ENCODE results near the gene ATF7. TPM values are rescaled to one million over a fixed set of nuclear protein-coding genes. Genes with fewer than 3 reads are reported as not detected.
"Not testable (repeated sequence)": the region's sequence is repeated elsewhere in the genome, so short reads cannot be mapped to it uniquely, and the experiment has no call there.

ATF7 gene
- total RNA-seq = 30.6 and 33.5 TPM in 2 replicates

- intact Hi-C loops (cut with micrococcal nuclease) = loop anchor here (1.0 to 5.0 kb wide), 14 partner anchors 8 to 620 kb away; partner anchors contain the start of genes AAAS, ATP5MC2, CALCOCO1 and EIF4B
Observed at GRCh38 chr12:53625946-53626701, at the start of gene ATF7. ATF7 (minus strand) TSS chr12:53626382; CDS start chr12:53601000, 25,382 bp downstream.

GRCh38 chr12:53674977-53675700 lies 49.0 kb upstream of the ATF7 start:
- intact Hi-C loops (cut with micrococcal nuclease) = loop anchor here (2.0 to 10.0 kb wide), 3 partner anchors 166 to 537 kb away; partner anchors contain the start of gene ITGB7

GRCh38 chr12:53670971-53671370 lies 44.8 kb upstream of the ATF7 start:
- intact Hi-C loops (cut with micrococcal nuclease) = loop anchor here (10.0 kb wide), 1 partner anchor 466 kb away; the partner anchor contains the start of gene ITGB7

- intact Hi-C loops (cut with micrococcal nuclease) = loop anchor here (10.0 kb wide), 1 partner anchor 466 kb away; the partner anchor contains the start of gene ITGB7
Observed at GRCh38 chr12:53670308-53670707, 44.1 kb upstream of the ATF7 start.

- intact Hi-C loops (cut with micrococcal nuclease) = no loop called here
Observed at GRCh38 chr12:53667080-53667479, 40.9 kb upstream of the ATF7 start.

GRCh38 chr12:53664936-53665335 lies 38.8 kb upstream of the ATF7 start:
- intact Hi-C loops (cut with micrococcal nuclease) = no loop called here

- intact Hi-C loops (cut with micrococcal nuclease) = no loop called here
Observed at GRCh38 chr12:53664191-53664590, 38.0 kb upstream of the ATF7 start.

- intact Hi-C loops (cut with micrococcal nuclease) = no loop called here
Observed at GRCh38 chr12:53660041-53660440, 33.9 kb upstream of the ATF7 start.

GRCh38 chr12:53659571-53659981 lies 33.4 kb upstream of the ATF7 start:
- intact Hi-C loops (cut with micrococcal nuclease) = no loop called here

- intact Hi-C loops (cut with micrococcal nuclease) = no loop called here
Observed at GRCh38 chr12:53659011-53659551, 32.9 kb upstream of the ATF7 start.

GRCh38 chr12:53657041-53657440 lies 30.9 kb upstream of the ATF7 start:
- intact Hi-C loops (cut with micrococcal nuclease) = no loop called here

GRCh38 chr12:53653595-53653994 lies 27.4 kb upstream of the ATF7 start:
- intact Hi-C loops (cut with micrococcal nuclease) = no loop called here

- intact Hi-C loops (cut with micrococcal nuclease) = no loop called here
Observed at GRCh38 chr12:53652366-53652765, 26.2 kb upstream of the ATF7 start.

GRCh38 chr12:53651737-53652136 lies 25.6 kb upstream of the ATF7 start:
- intact Hi-C loops (cut with micrococcal nuclease) = no loop called here

- intact Hi-C loops (cut with micrococcal nuclease) = not testable (repeated sequence)
Observed at GRCh38 chr12:53646300-53646699, 20.1 kb upstream of the ATF7 start.

GRCh38 chr12:53645165-53645564 lies 19.0 kb upstream of the ATF7 start:
- intact Hi-C loops (cut with micrococcal nuclease) = no loop called here

GRCh38 chr12:53644133-53644532 lies 18.0 kb upstream of the ATF7 start:
- intact Hi-C loops (cut with micrococcal nuclease) = no loop called here

- intact Hi-C loops (cut with micrococcal nuclease) = no loop called here
Observed at GRCh38 chr12:53643232-53643979, 17.2 kb upstream of the ATF7 start.

- intact Hi-C loops (cut with micrococcal nuclease) = no loop called here
Observed at GRCh38 chr12:53638057-53638456, 11.9 kb upstream of the ATF7 start.

GRCh38 chr12:53636641-53637040 lies 10.5 kb upstream of the ATF7 start:
- intact Hi-C loops (cut with micrococcal nuclease) = no loop called here

- intact Hi-C loops (cut with micrococcal nuclease) = not testable (repeated sequence)
Observed at GRCh38 chr12:53635708-53636107, 9.5 kb upstream of the ATF7 start.

Measured in T-helper 1 cell treated with Interleukin-12 subunit alpha and Interleukin-12 subunit beta and Interleukin-4 antibody, amounts not matched to agents 30 ng/mL and 1 ng/mL, for 36 hours (primary cell).